HEK293T (cell line): ENCODE data around the gene SNRPA.
"Not testable (repeated sequence)": the region's sequence is repeated elsewhere in the genome, so short reads cannot be mapped to it uniquely, and the experiment has no call there.

Source experiments
- CTCF ChIA-PET: fragments of 350-600 bp; formaldehyde crosslinking; extraction: SDS; loops from one replicate; lab custom pipeline; 2021; ENCODE audit warnings: antibody characterized with exemption, inconsistent platforms; lab: Yijun Ruan, JAX
- POLR2A ChIA-PET: fragments of 350-600 bp; formaldehyde crosslinking; extraction: SDS; loops from one replicate; lab custom pipeline; 2020; ENCODE audit warnings: antibody characterized with exemption, inconsistent platforms; lab: Yijun Ruan, JAX
- DNase-seq: peaks from one replicate; pipeline ENCODE4 v3.0.0; 2012; ENCODE audit warnings: mixed read lengths; ENCODE audit errors: extremely low spot score
- ARNT ChIP-seq: fragments of 450-650 bp; IDR thresholded peaks from 2 replicates; pipeline ENCODE4 v1.6.1; 2017; ENCODE audit warnings: mild to moderate bottlenecking
- BHLHE40 ChIP-seq: fragments of 450-650 bp; IDR thresholded peaks from 2 replicates; pipeline ENCODE4 v1.6.1; 2016; ENCODE audit warnings: mild to moderate bottlenecking, moderate library complexity, borderline replicate concordance
- CTBP1 ChIP-seq: fragments of 450-650 bp; IDR thresholded peaks from 2 replicates; pipeline ENCODE4 v1.6.1; 2016; ENCODE audit warnings: borderline replicate concordance
- ELF4 ChIP-seq: fragments of 450-650 bp; IDR thresholded peaks from 2 replicates; pipeline ENCODE4 v1.6.1; 2017; ENCODE audit warnings: antibody characterized with exemption
- FOXA1 ChIP-seq: fragments of 450-650 bp; IDR thresholded peaks from 2 replicates; pipeline ENCODE4 v1.6.1; 2016; ENCODE audit warnings: mild to moderate bottlenecking
- FOXK2 ChIP-seq: fragments of 450-650 bp; IDR thresholded peaks from 2 replicates; pipeline ENCODE4 v1.6.1; 2016; ENCODE audit warnings: mild to moderate bottlenecking
- FOXM1 ChIP-seq: fragments of 450-650 bp; IDR thresholded peaks from 2 replicates; pipeline ENCODE4 v1.6.1; 2017; ENCODE audit warnings: mild to moderate bottlenecking, borderline replicate concordance
- HDGF ChIP-seq: fragments of 450-650 bp; IDR thresholded peaks from 2 replicates; pipeline ENCODE4 v1.6.1; 2017; ENCODE audit warnings: antibody characterized with exemption, borderline replicate concordance
- L3MBTL2 ChIP-seq: fragments of 450-650 bp; conservative IDR thresholded peaks from 2 replicates; pipeline ENCODE4 v1.6.1; 2016; ENCODE audit warnings: mild to moderate bottlenecking
- LEF1 ChIP-seq: fragments of 450-650 bp; IDR thresholded peaks from 2 replicates; pipeline ENCODE4 v1.6.1; 2017; ENCODE audit warnings: mild to moderate bottlenecking, borderline replicate concordance
- NFRKB ChIP-seq: fragments of 450-650 bp; IDR thresholded peaks from 2 replicates; pipeline ENCODE4 v1.6.1; 2016; ENCODE audit warnings: mild to moderate bottlenecking, moderate library complexity
- SP1 ChIP-seq: fragments of 450-650 bp; IDR thresholded peaks from 2 replicates; pipeline ENCODE4 v1.6.1; 2017
- SUZ12 ChIP-seq: fragments of 450-650 bp; IDR thresholded peaks from 2 replicates; pipeline ENCODE4 v1.6.1; 2016; ENCODE audit warnings: mild to moderate bottlenecking
- TARDBP ChIP-seq: fragments of 450-650 bp; IDR thresholded peaks from 2 replicates; pipeline ENCODE4 v1.6.1; 2016
- ZNF384 ChIP-seq: fragments of 450-650 bp; IDR thresholded peaks from 2 replicates; pipeline ENCODE4 v1.6.1; 2016
- TF ChIP-seq, protein P1 (sequence below): fragments of 450-650 bp; IDR thresholded peaks from 2 replicates; pipeline ENCODE4 v1.6.1; 2016

SNRPA gene

GRCh38 chr19:40780582-40780981 lies 29.6 kb downstream of the SNRPA start:
- no peak for DNase-seq
- ChIA-PET CTCF (no interaction called here), POLR2A (interaction anchor here (1.4 kb wide), 1 partner anchor 30 kb away, joined by 3 read pairs; the partner anchor contains the start of gene ACTMAP)
- TF ChIP-seq HDGF (no peak), BHLHE40 (no peak), ELF4 (no peak), CTBP1 (no peak), FOXA1 (no peak), FOXK2 (no peak), ARNT (no peak), L3MBTL2 (no peak), TARDBP (no peak), LEF1 (no peak), SUZ12 (no peak), FOXM1 (no peak), NFRKB (no peak), SP1 (no peak), ZNF384 (no peak)
- TF ChIP-seq, protein P1, sequence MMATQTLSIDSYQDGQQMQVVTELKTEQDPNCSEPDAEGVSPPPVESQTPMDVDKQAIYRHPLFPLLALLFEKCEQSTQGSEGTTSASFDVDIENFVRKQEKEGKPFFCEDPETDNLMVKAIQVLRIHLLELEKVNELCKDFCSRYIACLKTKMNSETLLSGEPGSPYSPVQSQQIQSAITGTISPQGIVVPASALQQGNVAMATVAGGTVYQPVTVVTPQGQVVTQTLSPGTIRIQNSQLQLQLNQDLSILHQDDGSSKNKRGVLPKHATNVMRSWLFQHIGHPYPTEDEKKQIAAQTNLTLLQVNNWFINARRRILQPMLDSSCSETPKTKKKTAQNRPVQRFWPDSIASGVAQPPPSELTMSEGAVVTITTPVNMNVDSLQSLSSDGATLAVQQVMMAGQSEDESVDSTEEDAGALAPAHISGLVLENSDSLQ = no peak

- ChIA-PET CTCF (no interaction called here), POLR2A (interaction anchor here (1.4 kb wide), 1 partner anchor 31 kb away, joined by 3 read pairs; the partner anchor contains the start of gene ACTMAP)
- no peak for DNase-seq
- TF ChIP-seq SP1 = no peak
- no peak for TF ChIP-seq FOXA1
- TF ChIP-seq, protein P1 = no peak
- TF ChIP-seq NFRKB = no peak
- no peak for TF ChIP-seq ARNT
- no peak for TF ChIP-seq HDGF
Measured at GRCh38 chr19:40781140-40781539, 30.1 kb downstream of the SNRPA start.

DNA sequence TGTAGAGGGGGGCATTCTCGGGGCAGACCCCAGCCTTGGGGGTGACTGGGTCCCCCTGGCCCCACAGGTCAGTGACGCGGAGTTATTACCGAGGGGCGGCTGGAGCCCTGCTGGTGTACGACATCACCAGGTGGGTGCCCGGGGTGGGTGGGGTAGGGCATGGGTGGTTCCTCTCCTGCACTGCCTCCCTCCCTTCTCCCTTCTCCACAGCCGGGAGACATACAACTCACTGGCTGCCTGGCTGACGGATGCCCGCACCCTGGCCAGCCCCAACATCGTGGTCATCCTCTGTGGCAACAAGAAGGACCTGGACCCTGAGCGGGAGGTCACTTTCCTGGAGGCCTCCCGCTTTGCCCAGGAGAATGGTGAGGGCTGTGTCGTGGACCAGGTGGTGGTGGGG lies 32.7 kb downstream of the SNRPA start:
- no peak for DNase-seq
- TF ChIP-seq ARNT (no peak), NFRKB (no peak), FOXK2 (no peak), FOXA1 (no peak), FOXM1 (no peak), SUZ12 (no peak), CTBP1 (no peak), LEF1 (no peak), BHLHE40 (no peak), ZNF384 (no peak), L3MBTL2 (no peak), TARDBP (no peak), ELF4 (no peak), HDGF (no peak), SP1 (no peak)
- POLR2A ChIA-PET = no interaction called here
- CTCF ChIA-PET = no interaction called here

DNA sequence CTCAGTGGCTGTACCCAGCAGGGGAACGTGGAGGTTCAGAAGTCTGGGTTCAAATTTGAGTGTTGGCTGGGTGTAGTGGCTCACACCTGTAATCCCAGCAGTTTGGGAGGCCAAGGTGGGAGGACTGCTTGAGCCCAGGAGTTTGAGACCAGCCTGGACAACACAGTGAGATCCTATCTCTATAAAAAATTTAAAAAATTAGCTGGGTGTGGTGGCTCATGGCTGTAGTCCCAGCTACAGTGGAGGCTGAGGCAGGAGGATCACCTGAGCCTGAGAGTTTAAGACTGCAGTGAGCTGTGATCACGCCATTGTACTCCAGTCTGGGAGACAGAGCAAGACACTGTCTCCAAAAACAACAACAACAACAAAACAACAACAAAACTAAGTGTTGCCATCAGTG lies 33.1 kb downstream of the SNRPA start:
- CTCF ChIA-PET, DNase-seq, POLR2A ChIA-PET: not testable (repeated sequence)

- no peak for DNase-seq
- ChIA-PET POLR2A (no interaction called here), CTCF (no interaction called here)
- TF ChIP-seq HDGF (no peak), ELF4 (no peak), FOXA1 (no peak), TARDBP (no peak), BHLHE40 (no peak), CTBP1 (no peak), FOXK2 (no peak), ARNT (no peak), SUZ12 (no peak), FOXM1 (no peak), L3MBTL2 (no peak), ZNF384 (no peak)
- TF ChIP-seq, protein P1 = no peak
Measured at GRCh38 chr19:40785526-40785925, 34.5 kb downstream of the SNRPA start.

- DNase-seq = no peak
- POLR2A ChIA-PET = interaction anchor here (1.2 kb wide), 1 partner anchor 8 kb away, joined by 5 read pairs; the partner anchor contains the start of gene RAB4B
- CTCF ChIA-PET = no interaction called here
- TF ChIP-seq L3MBTL2 (no peak), ELF4 (no peak), SP1 (no peak), LEF1 (no peak), CTBP1 (no peak), TARDBP (no peak), ZNF384 (no peak), SUZ12 (no peak), HDGF (no peak), NFRKB (no peak), FOXA1 (no peak), BHLHE40 (no peak), FOXK2 (no peak), ARNT (no peak), FOXM1 (no peak)
- TF ChIP-seq, protein P1 = no peak
Measured at GRCh38 chr19:40786060-40787037, 35.3 kb downstream of the SNRPA start.
